Measurements from ENCODE around the gene RBM33. TPM values are rescaled to one million over a fixed set of nuclear protein-coding genes. Genes with fewer than 3 reads are reported as not detected.

The RBM33 gene
- total and polyA plus RNA-seq, 4 experiments from 2014 or later, result 17.2 to 167 (median 113) TPM

- Mint-ChIP-seq H3K4me3 (no peak overlapping the region), H3K27me3 (no peaks in the 10 kb centered on the region), H3K4me1 (peaks cover 24 to 37% (median 30%) of the 10 kb centered on the region in 4 donors), H3K27ac (no peak overlapping the region), H3K36me3 (peaks cover 24 to 48% of the 10 kb centered on the region in 2 donors), H3K9me3 (peaks cover 0 to 2% (median 0%) of the 10 kb centered on the region in 8 donors)
- CTCF ChIA-PET (ENCODE audit: partially characterized antibody), result interaction anchor here (0.6 kb wide), 1 partner anchor 31 kb away, joined by 3 read pairs; no protein-coding TSS in a partner anchor
- Histone ChIP-seq H3K36me3 (ENCODE audit: insufficient read depth, low read length) (peaks cover 68% of the 10 kb centered on the region), H3K27me3 (ENCODE audit: insufficient read depth, low read length) (no peaks in the 10 kb centered on the region), H3K4me1 (ENCODE audit: insufficient read depth, low read length) (no peaks in the 10 kb centered on the region), H3K27ac (ENCODE audit: low read depth, low read length) (no peak overlapping the region), H3K9me3 (ENCODE audit: control insufficient read depth in 1 of 2, low read length in 2 of 2) (no peaks in the 10 kb centered on the region), H3K4me3 (ENCODE audit: low read length in 2 of 2) (no peak overlapping the region)
- intact Hi-C loops (cut with micrococcal nuclease), result no loop called here
- POLR2A ChIA-PET (ENCODE audit: partially characterized antibody), result no interaction called here
- no peak for DNase-seq
Observed at GRCh38 chr7:155709453-155709852, 65.0 kb downstream of the RBM33 start.

GRCh38 chr7:155710031-155710430 is 65.6 kb downstream of the RBM33 start:
- intact Hi-C loops (cut with micrococcal nuclease), result no loop called here

GRCh38 chr7:155710530-155710929 is 66.1 kb downstream of the RBM33 start:
- H3K27me3 ChIP-seq (ENCODE audit: insufficient read depth, low read length), result no peaks in the 10 kb centered on the region
- peaks cover 31 to 41% (median 34%) of the 10 kb centered on the region in 4 donors for H3K4me1 Mint-ChIP-seq
- H3K27ac Mint-ChIP-seq, result no peak overlapping the region
- no peak for DNase-seq
- no peak overlapping the region for H3K27ac ChIP-seq (ENCODE audit: low read depth, low read length)
- H3K36me3 ChIP-seq (ENCODE audit: insufficient read depth, low read length), result peaks cover 65% of the 10 kb centered on the region
- ChIA-PET CTCF (ENCODE audit: partially characterized antibody) (no interaction called here), POLR2A (ENCODE audit: partially characterized antibody) (no interaction called here)
- H3K9me3 Mint-ChIP-seq, result peaks cover 0 to 2% (median 0%) of the 10 kb centered on the region in 8 donors
- no peak overlapping the region for H3K4me3 Mint-ChIP-seq
- intact Hi-C loops (cut with micrococcal nuclease), result no loop called here
- H3K27me3 Mint-ChIP-seq, result no peaks in the 10 kb centered on the region
- H3K36me3 Mint-ChIP-seq, result peaks cover 18 to 47% of the 10 kb centered on the region in 2 donors
- H3K4me3 ChIP-seq (ENCODE audit: low read length in 2 of 2), result no peak overlapping the region
- H3K9me3 ChIP-seq (ENCODE audit: control insufficient read depth in 1 of 2, low read length in 2 of 2), result no peaks in the 10 kb centered on the region
- no peaks in the 10 kb centered on the region for H3K4me1 ChIP-seq (ENCODE audit: insufficient read depth, low read length)

More at GRCh38 chr7:155710031-155710430, 65.6 kb downstream of the RBM33 start:
- H3K9me3 ChIP-seq (ENCODE audit: control insufficient read depth in 1 of 2, low read length in 2 of 2), result no peaks in the 10 kb centered on the region
- no peak overlapping the region for H3K27ac Mint-ChIP-seq
- DNase-seq, result no peak
- peaks cover 68% of the 10 kb centered on the region for H3K36me3 ChIP-seq (ENCODE audit: insufficient read depth, low read length)
- ChIA-PET POLR2A (ENCODE audit: partially characterized antibody) (no interaction called here), CTCF (ENCODE audit: partially characterized antibody) (no interaction called here)
- no peak overlapping the region for H3K4me3 ChIP-seq (ENCODE audit: low read length in 2 of 2)
- H3K27me3 ChIP-seq (ENCODE audit: insufficient read depth, low read length), result no peaks in the 10 kb centered on the region
- H3K27ac ChIP-seq (ENCODE audit: low read depth, low read length), result no peak overlapping the region
- H3K4me1 ChIP-seq (ENCODE audit: insufficient read depth, low read length), result no peaks in the 10 kb centered on the region
- no peaks in the 10 kb centered on the region for H3K27me3 Mint-ChIP-seq
- no peak overlapping the region for H3K4me3 Mint-ChIP-seq
- H3K9me3 Mint-ChIP-seq, result peaks cover 0 to 2% (median 0%) of the 10 kb centered on the region in 8 donors
- H3K36me3 Mint-ChIP-seq, result peaks cover 23 to 51% of the 10 kb centered on the region in 2 donors
- H3K4me1 Mint-ChIP-seq, result peaks cover 29 to 41% (median 32%) of the 10 kb centered on the region in 4 donors

GRCh38 chr7:155711081-155711480 is 66.6 kb downstream of the RBM33 start:
- no peak overlapping the region for H3K27ac ChIP-seq (ENCODE audit: low read depth, low read length)
- Mint-ChIP-seq H3K36me3 (peaks cover 14 to 46% of the 10 kb centered on the region in 2 donors), H3K27ac (no peak overlapping the region), H3K4me1 (peaks cover 29 to 41% (median 34%) of the 10 kb centered on the region in 4 donors), H3K4me3 (no peak overlapping the region), H3K9me3 (peaks cover 0 to 2% (median 0%) of the 10 kb centered on the region in 8 donors), H3K27me3 (no peaks in the 10 kb centered on the region)
- no peak for DNase-seq
- H3K4me1 ChIP-seq (ENCODE audit: insufficient read depth, low read length), result no peaks in the 10 kb centered on the region
- no peaks in the 10 kb centered on the region for H3K27me3 ChIP-seq (ENCODE audit: insufficient read depth, low read length)
- intact Hi-C loops (cut with micrococcal nuclease), result no loop called here
- H3K4me3 ChIP-seq (ENCODE audit: low read length in 2 of 2), result no peak overlapping the region
- POLR2A ChIA-PET (ENCODE audit: partially characterized antibody), result no interaction called here
- CTCF ChIA-PET (ENCODE audit: partially characterized antibody), result no interaction called here
- H3K9me3 ChIP-seq (ENCODE audit: control insufficient read depth in 1 of 2, low read length in 2 of 2), result no peaks in the 10 kb centered on the region
- H3K36me3 ChIP-seq (ENCODE audit: insufficient read depth, low read length), result peaks cover 63% of the 10 kb centered on the region

- no peak overlapping the region for H3K27ac ChIP-seq (ENCODE audit: low read depth, low read length)
- no peak overlapping the region for H3K4me3 ChIP-seq (ENCODE audit: low read length in 2 of 2)
- H3K27me3 Mint-ChIP-seq, result no peaks in the 10 kb centered on the region
- no peaks in the 10 kb centered on the region for H3K4me1 ChIP-seq (ENCODE audit: insufficient read depth, low read length)
- ChIA-PET CTCF (ENCODE audit: partially characterized antibody) (no interaction called here), POLR2A (ENCODE audit: partially characterized antibody) (no interaction called here)
- H3K4me3 Mint-ChIP-seq, result no peak overlapping the region
- H3K36me3 Mint-ChIP-seq, result peaks cover 18 to 53% of the 10 kb centered on the region in 2 donors
- peaks cover 0 to 2% (median 0%) of the 10 kb centered on the region in 8 donors for H3K9me3 Mint-ChIP-seq
- H3K27ac Mint-ChIP-seq, result peak overlapping the region in 2 of 7 donors; percentile 6 to 73
- no peaks in the 10 kb centered on the region for H3K27me3 ChIP-seq (ENCODE audit: insufficient read depth, low read length)
- H3K36me3 ChIP-seq (ENCODE audit: insufficient read depth, low read length), result peaks cover 63% of the 10 kb centered on the region
- DNase-seq, result no peak
- intact Hi-C loops (cut with micrococcal nuclease), result no loop called here
- H3K9me3 ChIP-seq (ENCODE audit: control insufficient read depth in 1 of 2, low read length in 2 of 2), result no peaks in the 10 kb centered on the region
- H3K4me1 Mint-ChIP-seq, result peaks cover 27 to 48% (median 37%) of the 10 kb centered on the region in 4 donors
Observed at GRCh38 chr7:155713384-155713783, 68.9 kb downstream of the RBM33 start.

GRCh38 chr7:155714702-155715101 is 70.2 kb downstream of the RBM33 start:
- no peak overlapping the region for H3K4me3 ChIP-seq (ENCODE audit: low read length in 2 of 2)
- H3K27ac ChIP-seq (ENCODE audit: low read depth, low read length), result no peak overlapping the region
- CTCF ChIA-PET (ENCODE audit: partially characterized antibody), result no interaction called here
- peaks cover 25 to 53% of the 10 kb centered on the region in 2 donors for H3K36me3 Mint-ChIP-seq
- peaks cover 0 to 2% (median 0%) of the 10 kb centered on the region in 8 donors for H3K9me3 Mint-ChIP-seq
- peak overlapping the region in 1 of 7 donors; percentile 64 for H3K27ac Mint-ChIP-seq
- no peaks in the 10 kb centered on the region for H3K9me3 ChIP-seq (ENCODE audit: control insufficient read depth in 1 of 2, low read length in 2 of 2)
- POLR2A ChIA-PET (ENCODE audit: partially characterized antibody), result no interaction called here
- peaks cover 53% of the 10 kb centered on the region for H3K36me3 ChIP-seq (ENCODE audit: insufficient read depth, low read length)
- DNase-seq, result no peak
- H3K4me3 Mint-ChIP-seq, result no peak overlapping the region
- no peaks in the 10 kb centered on the region for H3K27me3 Mint-ChIP-seq
- H3K4me1 ChIP-seq (ENCODE audit: insufficient read depth, low read length), result no peaks in the 10 kb centered on the region
- H3K27me3 ChIP-seq (ENCODE audit: insufficient read depth, low read length), result no peaks in the 10 kb centered on the region
- H3K4me1 Mint-ChIP-seq, result peaks cover 27 to 48% (median 39%) of the 10 kb centered on the region in 4 donors
- intact Hi-C loops (cut with micrococcal nuclease), result no loop called here

GRCh38 chr7:155715111-155715805 is 70.8 kb downstream of the RBM33 start:
- H3K4me1 ChIP-seq (ENCODE audit: insufficient read depth, low read length), result no peaks in the 10 kb centered on the region

More at GRCh38 chr7:155715111-155715805, 70.8 kb downstream of the RBM33 start:
- Histone ChIP-seq H3K9me3 (ENCODE audit: control insufficient read depth in 1 of 2, low read length in 2 of 2) (no peaks in the 10 kb centered on the region), H3K36me3 (ENCODE audit: insufficient read depth, low read length) (peaks cover 52% of the 10 kb centered on the region), H3K27ac (ENCODE audit: low read depth, low read length) (no peak overlapping the region), H3K27me3 (ENCODE audit: insufficient read depth, low read length) (no peaks in the 10 kb centered on the region), H3K4me3 (ENCODE audit: low read length in 2 of 2) (no peak overlapping the region)
- Mint-ChIP-seq H3K27ac (no peak overlapping the region), H3K27me3 (no peaks in the 10 kb centered on the region), H3K9me3 (peaks cover 0 to 2% (median 0%) of the 10 kb centered on the region in 8 donors), H3K4me1 (peaks cover 27 to 53% (median 40%) of the 10 kb centered on the region in 4 donors), H3K4me3 (no peak overlapping the region), H3K36me3 (peaks cover 30 to 53% of the 10 kb centered on the region in 2 donors)
- intact Hi-C loops (cut with micrococcal nuclease), result no loop called here
- CTCF ChIA-PET (ENCODE audit: partially characterized antibody), result interaction anchor here (1.3 to 1.6 kb wide), 2 partner anchors 9 to 52 kb away, joined by 4 to 5 read pairs; no protein-coding TSS in a partner anchor
- POLR2A ChIA-PET (ENCODE audit: partially characterized antibody), result interaction anchor here (1.6 kb wide), 1 partner anchor 12 kb away, joined by 3 read pairs; no protein-coding TSS in a partner anchor
- no peak for DNase-seq
